Inferior parietal cortex (tissue), 1 donor: ENCODE measurements around the gene WHAMM.
"Not testable (repeated sequence)": the region's sequence is repeated elsewhere in the genome, so short reads cannot be mapped to it uniquely, and the experiment has no call there.

Source experiments
- DNase-seq: peaks from one replicate; pipeline ENCODE4 v3.0.0-alpha.2; 2016; ENCODE audit errors: extremely low spot score

WHAMM gene

DNA sequence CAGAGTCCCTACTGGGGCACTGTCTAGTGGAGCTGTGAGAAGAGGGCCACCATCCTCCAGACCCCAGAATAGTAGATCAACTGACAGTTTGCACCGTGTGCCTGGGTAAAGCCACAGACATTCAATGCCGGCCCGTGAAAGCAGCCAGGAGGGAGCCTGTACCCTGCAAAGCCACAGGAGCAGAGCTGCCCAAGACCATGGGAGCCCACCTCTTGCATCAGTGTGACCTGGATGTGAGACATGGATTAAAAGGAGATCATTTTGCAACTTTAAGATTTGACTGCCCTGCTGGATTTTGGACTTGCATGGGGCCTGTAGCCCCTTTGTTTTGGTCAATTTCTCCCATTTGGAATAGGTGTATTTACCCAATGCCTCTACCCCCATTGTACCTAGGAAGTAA is 56.6 kb downstream of the WHAMM start:
- not testable (repeated sequence) for DNase-seq

DNA sequence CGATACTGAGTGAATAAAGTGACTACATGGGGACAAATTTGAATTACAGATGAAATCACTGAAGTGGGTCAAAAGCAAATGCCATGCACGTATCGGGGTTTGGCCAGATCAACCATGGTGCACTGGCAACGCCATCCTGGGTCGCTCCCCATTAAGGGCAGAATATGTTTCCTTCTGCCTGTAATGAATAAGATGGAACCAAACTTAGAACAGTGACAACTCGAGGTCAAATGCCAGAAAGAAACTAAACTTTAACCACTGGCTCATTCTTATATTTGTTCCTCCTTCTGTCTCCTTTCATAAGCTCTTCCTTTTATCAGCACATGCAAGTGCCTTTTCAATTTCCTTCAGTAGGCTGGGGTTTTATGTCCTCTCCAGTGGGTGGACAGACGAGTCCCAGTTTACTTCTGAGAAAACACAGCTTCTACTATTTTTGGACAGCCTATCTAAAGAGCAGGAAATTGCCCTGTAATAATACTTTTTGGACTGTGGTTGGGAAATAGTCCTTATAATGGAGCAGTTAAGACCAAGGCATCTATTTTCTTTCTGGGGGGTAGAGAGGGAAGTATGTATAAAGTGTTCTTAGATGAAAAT is 61.4 kb downstream of the WHAMM start:
- DNase-seq = no peak

DNA sequence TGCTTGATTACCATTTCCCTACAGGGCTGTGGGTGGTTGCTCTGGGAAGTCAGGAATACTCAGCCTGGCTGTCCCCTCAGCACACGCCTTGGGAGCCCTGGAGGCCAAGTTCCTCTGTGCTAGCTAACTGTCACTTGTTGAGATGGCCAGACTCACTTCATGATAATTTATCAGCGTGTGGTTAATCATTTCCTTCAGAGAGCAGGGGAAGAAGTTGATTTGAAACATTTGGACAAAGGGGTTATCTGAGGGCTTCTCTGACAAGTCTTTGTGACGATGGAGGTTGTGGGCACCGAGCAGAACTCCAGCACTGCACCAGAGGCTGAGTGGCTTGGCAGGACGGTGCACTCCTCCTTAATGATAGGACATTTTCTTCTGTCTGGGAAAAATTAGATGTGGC is 61.9 kb downstream of the WHAMM start:
- DNase-seq = no peak

DNA sequence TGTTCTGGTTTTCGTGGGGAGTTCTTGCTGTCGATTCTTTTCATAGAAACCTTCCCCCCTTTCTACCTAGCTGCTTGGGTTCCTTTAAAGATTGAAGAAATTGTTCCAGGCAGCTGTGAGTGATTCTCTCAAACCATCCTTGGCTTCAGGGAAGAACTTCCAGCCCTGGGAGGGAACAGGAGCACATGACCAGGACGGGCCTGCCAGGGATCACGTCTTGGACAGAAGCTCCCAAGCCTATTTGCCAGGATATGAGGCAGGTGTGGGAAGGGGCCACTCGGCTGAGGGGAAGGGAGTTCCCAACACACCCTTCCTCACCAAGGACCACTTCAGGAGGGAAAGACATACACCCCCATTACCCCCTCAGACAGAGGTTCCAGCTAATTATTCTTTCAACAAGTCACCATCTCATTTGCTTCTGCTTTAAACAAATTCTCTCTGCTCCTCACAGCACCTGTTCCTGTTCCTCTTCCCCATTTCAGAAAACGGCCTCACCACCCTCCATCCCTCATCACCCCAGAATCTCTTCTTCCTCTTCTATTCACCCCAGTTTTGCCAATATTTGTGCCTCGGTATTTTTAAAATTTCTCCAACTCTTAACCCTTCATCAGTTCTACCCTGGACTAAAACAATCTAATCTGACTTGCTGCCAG is 62.5 kb downstream of the WHAMM start:
- no peak for DNase-seq

DNA sequence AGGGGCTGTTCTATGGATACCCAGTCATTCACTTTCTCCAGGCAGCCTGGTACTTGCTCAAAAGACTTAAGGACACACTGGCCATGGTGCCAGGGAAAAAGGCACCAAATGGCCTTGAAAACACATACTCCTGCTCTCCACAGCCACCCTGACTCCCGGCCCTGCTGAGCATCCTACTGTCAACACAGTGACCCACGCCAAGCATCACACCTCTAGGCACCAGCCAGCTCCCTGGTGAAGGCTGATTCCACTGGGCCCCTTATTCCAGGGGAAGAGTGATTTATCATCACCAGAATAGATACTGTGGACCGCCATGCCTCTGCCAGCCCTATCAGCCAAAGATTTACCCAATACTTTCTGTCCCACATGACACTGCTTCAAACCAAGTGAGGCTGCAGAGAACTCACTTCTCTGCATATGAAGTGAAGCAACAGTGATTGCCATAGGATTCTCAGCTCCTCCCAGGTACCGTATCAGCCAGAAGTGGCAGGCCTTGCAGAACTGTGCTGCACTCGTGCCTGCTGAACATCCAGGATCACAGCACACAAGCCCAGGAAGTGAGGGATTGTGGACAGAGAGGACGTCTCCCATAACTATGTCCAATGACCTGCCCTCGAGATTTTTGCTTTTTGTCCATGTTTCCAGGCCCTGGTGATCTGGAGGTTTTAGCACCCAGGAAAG is 63.7 kb downstream of the WHAMM start:
- DNase-seq = no peak

DNA sequence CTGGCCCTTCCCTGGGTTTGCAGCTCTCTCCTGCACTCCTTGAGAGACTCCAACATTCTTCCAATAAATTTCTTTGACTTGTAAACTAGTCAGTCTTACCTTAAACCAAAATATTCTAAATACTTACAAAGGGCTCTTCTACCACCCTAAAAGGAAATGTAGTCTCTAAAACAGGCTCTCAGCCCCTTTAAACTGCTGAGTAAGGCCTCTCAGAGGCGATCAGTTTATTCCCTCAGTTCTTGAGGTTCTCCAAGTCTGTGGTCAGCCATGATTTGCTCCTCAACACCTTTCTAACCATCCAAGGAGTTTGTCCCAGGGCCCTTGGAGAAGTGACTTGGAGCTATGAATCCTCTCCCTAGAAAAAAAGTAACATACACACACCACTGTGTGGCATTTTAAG is 64.8 kb downstream of the WHAMM start:
- no peak for DNase-seq

DNA sequence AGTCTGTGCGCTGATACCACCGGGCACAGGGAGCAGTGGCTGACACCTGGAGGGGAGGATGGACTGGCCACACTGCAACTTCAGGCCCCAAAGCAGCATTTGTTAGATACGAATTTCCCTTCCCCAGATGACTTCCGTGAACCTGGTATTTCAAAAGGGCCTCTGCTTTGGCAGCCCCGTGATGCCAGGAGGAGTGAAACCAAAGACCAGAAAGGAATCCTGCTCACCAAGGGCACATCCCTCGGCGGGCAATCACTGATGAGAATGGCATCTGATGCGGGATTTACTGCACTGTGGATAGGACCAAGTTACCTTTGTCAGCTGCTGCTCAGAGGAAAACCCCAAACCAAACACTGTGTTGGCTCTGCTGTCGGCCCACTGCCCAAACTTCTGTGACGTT is 65.5 kb downstream of the WHAMM start:
- no peak for DNase-seq

DNA sequence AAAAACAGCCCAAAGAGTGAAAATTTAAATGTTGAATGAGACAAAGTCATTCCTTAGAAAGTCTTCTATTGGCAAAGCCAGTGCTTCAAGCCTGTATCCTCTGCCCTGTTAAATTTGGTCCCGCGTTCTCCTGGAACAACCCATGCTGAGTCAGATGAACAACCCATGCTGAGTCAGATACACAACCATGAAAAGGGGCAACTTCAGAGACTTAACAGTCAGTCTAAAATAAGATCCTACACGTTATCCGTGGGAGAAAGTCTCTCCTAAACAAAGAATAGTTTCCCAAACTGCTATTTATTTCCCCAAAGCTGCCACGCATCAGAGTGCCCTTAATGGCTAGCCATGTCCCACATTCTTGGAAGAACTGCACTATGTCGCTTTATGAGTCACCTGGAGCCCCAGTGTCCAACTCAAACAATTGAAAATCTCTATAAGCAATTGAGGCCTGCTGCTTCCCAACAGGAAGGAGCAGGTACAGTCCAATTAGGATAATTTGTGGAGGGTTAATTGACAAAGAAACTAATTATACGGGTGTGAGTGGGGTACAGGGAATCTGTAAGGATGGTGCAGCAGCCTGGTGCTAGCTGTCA is 66.1 kb downstream of the WHAMM start:
- no peak for DNase-seq

DNA sequence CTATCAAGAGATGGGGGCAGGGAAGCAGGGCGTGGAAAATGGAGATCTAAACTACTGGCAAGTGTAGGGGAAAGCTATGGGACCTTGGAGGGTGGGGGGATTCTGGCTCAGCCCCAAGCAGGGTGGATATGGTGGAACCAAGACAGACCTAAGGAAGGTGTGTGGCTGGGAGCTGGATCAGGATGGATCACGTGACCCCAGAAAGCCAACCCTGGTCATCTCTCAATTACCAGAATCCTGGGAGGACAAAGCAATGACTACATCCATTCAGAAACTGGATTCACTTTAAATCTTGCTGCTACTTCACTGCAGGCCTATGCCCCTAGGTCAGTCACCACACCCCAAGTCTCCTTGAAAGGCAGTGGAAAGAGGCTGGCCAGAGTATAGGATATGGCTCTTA is 68.4 kb downstream of the WHAMM start:
- DNase-seq = no peak

DNA sequence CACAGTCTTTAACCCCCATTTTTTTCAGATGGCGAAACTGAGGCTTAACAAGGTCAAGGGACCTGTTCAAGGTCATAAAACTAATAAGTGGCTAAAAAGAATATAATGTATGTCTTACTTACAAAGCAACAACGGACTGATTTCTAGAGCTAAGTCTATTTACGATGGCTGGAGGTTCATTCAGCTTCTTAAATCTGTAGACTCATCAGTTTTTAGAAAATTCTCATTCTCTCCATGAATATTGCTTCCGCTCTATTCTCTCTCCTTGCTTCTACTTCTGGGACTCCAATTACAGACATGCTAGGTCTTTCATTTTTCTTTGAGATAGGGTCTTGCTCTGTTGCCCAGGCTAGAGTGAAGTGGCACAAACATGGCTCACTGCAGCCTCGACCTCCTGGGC is 68.9 kb downstream of the WHAMM start:
- DNase-seq = no peak

DNA sequence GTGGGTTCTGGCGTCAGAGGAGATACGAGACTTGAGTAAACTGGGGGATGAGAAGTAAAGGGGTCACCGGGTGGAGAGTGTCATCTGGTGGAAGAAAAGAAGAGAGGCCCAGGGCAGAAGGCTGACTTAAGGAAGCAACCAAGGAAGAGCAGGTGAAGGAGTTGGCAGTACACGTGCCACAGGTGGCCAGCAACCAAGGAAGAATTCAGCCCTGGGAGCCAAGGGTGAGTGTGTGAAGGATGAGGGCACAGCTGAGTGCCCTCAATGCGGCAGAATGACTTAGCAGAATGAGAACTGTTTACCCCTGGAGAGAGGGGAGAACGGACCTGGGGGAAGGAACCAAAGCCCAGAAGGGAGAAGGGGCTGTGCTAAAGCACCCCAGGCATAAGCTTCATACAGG is 71.3 kb downstream of the WHAMM start:
- no peak for DNase-seq

DNA sequence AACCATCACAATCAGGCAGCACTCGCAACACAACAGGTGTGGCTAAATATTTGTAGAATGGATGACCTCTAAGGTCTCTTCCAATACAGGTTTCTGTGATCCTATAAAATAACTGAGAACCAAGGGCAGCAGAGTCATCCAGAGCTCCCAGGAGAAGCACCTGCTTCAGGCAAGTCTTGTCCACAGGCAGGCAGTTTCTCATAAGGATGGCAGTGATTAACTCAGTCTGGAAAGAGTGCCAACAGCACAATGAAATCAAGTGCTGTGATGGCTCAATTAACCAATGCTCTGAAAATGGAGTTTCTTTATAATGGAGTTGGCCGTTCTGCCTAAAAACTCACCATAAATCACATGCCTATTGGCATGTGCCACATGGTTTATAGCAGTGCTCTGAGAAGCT is 72.3 kb downstream of the WHAMM start:
- DNase-seq = no peak

DNA sequence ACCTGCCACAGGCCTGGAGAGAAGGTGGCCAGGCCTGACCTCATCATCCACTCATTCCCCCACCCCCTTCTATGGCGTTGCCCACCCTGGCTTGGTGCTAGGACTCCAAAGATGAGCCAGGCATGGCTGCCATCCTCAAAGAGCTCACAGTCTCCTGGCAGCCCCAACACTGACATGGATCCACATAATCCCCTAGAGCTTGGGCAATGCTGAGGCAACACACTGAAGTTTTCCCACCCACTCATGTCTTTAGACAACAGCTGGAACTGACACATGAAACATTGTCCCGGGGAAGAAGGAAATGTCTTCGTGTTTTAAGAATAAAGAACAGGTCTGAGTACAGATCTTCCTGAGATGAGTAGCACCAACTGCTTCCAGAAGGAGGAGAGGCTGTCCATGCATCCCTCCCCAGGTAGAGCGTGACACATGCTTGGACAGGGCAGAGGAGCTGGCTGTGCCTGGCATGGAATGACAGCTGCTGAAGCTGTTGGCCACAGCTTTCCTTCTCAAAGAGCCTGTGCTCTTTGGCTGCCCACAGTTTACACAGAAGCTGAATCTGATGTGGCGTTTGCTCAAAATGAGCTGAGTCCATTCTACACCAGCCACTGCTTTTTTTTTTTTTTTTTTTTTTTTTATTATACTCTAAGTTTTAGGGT is 73.0 kb downstream of the WHAMM start:
- no peak for DNase-seq
